OCI-M2 (cell line): ENCODE data around the gene LRP10.

Experiments
- DNase-seq: peaks from one replicate; lab custom pipeline; 2025; ENCODE audit not compliant: unreplicated experiment; lab: John Stamatoyannopoulos, UW

The LRP10 gene

GRCh38 chr14:22915886-22916521, 44.5 kb downstream of the LRP10 start:
- no peak for DNase-seq

- DNase-seq: peak; percentile 86
These were observed 47.5 kb downstream of the LRP10 start, which contains the start of gene RBM23 for GRCh38 chr14:22918804-22919600. Gene RBM23, minus strand, starts transcription at chr14:22919149.

GRCh38 chr14:22919601-22919921, 48.0 kb downstream of the LRP10 start:
- no peak for DNase-seq

- DNase-seq: no peak
These were observed 49.2 kb downstream of the LRP10 start for GRCh38 chr14:22920697-22921096.

GRCh38 chr14:22922294-22922693, 50.8 kb downstream of the LRP10 start:
- no peak for DNase-seq

- DNase-seq: no peak
These were observed 52.2 kb downstream of the LRP10 start for GRCh38 chr14:22923746-22924145.

GRCh38 chr14:22925513-22925912, 54.0 kb downstream of the LRP10 start:
- DNase-seq: no peak

- no peak for DNase-seq
These were observed 54.8 kb downstream of the LRP10 start for GRCh38 chr14:22926316-22926715.

- DNase-seq: no peak
These were observed 56.9 kb downstream of the LRP10 start for GRCh38 chr14:22928237-22929103.

GRCh38 chr14:22929104-22929960, 57.8 kb downstream of the LRP10 start, which contains the start of gene PRMT5:
Gene PRMT5, minus strand, starts transcription at chr14:22929376. Its CDS starts 15 bp downstream, at chr14:22929361.
- DNase-seq: peak; percentile 97

- DNase-seq: no peak
These were observed 58.4 kb downstream of the LRP10 start for GRCh38 chr14:22929961-22930364.
